ENCODE measurements around the gene RHOBTB3. TPM values are rescaled to one million over a fixed set of nuclear protein-coding genes. Genes with fewer than 3 reads are reported as not detected.

Gene RHOBTB3
- total RNA-seq, 1 experiment from 2014 or later, result 6.8 TPM

- no peak overlapping the region for H3T11ph ChIP-seq (ENCODE audit: low read length)
- no peaks in the 10 kb centered on the region for H3K79me2 ChIP-seq (ENCODE audit: insufficient read depth, low read length)
- no peak overlapping the region for H2BK5ac ChIP-seq (ENCODE audit: insufficient read length, low read length)
- H3K27ac ChIP-seq (ENCODE audit: insufficient read length, low read depth, low read length), result no peak overlapping the region
- H2AFZ ChIP-seq (ENCODE audit: low read length), result no peak overlapping the region
- H3K18ac ChIP-seq (ENCODE audit: insufficient read length, low read depth, low read length), result no peak overlapping the region
- no peak overlapping the region for H3K56ac ChIP-seq (ENCODE audit: insufficient read length, low read depth, low read length)
- DNase-seq, result no peak
- no peaks in the 10 kb centered on the region for H3K79me1 ChIP-seq (ENCODE audit: insufficient read depth, low read depth, low read length, poor library complexity, severe bottlenecking)
- peaks cover 10 to 12% of the 10 kb centered on the region in 2 experiments for H3K4me1 Mint-ChIP-seq
- no peak overlapping the region for H3K23ac ChIP-seq (ENCODE audit: insufficient read length, low read depth, low read length)
- H4K91ac ChIP-seq (ENCODE audit: insufficient read length, low read depth, low read length), result no peak overlapping the region
- no peak overlapping the region for H2BK12ac ChIP-seq (ENCODE audit: insufficient read length, low read depth, low read length)
- H3K23me2 ChIP-seq (ENCODE audit: insufficient read length, low read depth, low read length, poor library complexity, severe bottlenecking), result no peaks in the 10 kb centered on the region
- WGBS (ENCODE audit: extremely low coverage, insufficient read length, low lambda C conversion rate), result no CpG with 5 or more reads among the region's 2 CpGs
- no peak overlapping the region for H3K4ac ChIP-seq (ENCODE audit: low read depth, low read length)
- H3K27me3 Mint-ChIP-seq (ENCODE audit: low read depth), result no peaks in the 10 kb centered on the region
- no peaks in the 10 kb centered on the region for H4K20me1 ChIP-seq (ENCODE audit: control insufficient read depth, insufficient read depth, insufficient read length)
- no peak overlapping the region for H2BK15ac ChIP-seq (ENCODE audit: low read depth, low read length)
- no peak overlapping the region for H2AK5ac ChIP-seq (ENCODE audit: insufficient read length, low read length)
- H3K14ac ChIP-seq (ENCODE audit: insufficient read depth, low read length), result no peak overlapping the region
- no peak overlapping the region for H4K5ac ChIP-seq (ENCODE audit: insufficient read length, low read depth, low read length)
- H3K9ac ChIP-seq (ENCODE audit: extremely low read depth, insufficient read length, low read length), result no peak overlapping the region
- H3K36me3 Mint-ChIP-seq (ENCODE audit: insufficient read depth in 1 of 3, low read depth in 3 of 3), result no peaks in the 10 kb centered on the region; a peak in 1 of 7 replicates
- H3K4me3 Mint-ChIP-seq, result no peak overlapping the region
- H3K4me2 ChIP-seq (ENCODE audit: insufficient read depth, insufficient read length, low read length), result no peak overlapping the region
- H3K4me1 ChIP-seq (ENCODE audit: insufficient read depth, low read length), result peaks cover under 1% of the 10 kb centered on the region; the same call in 1 of the 2 replicates
- H3K9me3 Mint-ChIP-seq, result no peaks in the 10 kb centered on the region
- no peaks in the 10 kb centered on the region for H3K9me3 ChIP-seq (ENCODE audit: control insufficient read depth, low read depth, low read length)
- no peak overlapping the region for H4K8ac ChIP-seq (replicated peaks; ENCODE audit: insufficient read length, low read depth, low read length)
- H2BK120ac ChIP-seq (ENCODE audit: low read depth, low read length, poor library complexity, severe bottlenecking), result no peak overlapping the region
- H3K27ac Mint-ChIP-seq, result no peak overlapping the region
- no peak overlapping the region for H2BK20ac ChIP-seq (ENCODE audit: low read depth, low read length, poor library complexity, severe bottlenecking)
- H3K27me3 ChIP-seq (ENCODE audit: insufficient read depth, low read length), result no peaks in the 10 kb centered on the region
- TF ChIP-seq, protein P1, sequence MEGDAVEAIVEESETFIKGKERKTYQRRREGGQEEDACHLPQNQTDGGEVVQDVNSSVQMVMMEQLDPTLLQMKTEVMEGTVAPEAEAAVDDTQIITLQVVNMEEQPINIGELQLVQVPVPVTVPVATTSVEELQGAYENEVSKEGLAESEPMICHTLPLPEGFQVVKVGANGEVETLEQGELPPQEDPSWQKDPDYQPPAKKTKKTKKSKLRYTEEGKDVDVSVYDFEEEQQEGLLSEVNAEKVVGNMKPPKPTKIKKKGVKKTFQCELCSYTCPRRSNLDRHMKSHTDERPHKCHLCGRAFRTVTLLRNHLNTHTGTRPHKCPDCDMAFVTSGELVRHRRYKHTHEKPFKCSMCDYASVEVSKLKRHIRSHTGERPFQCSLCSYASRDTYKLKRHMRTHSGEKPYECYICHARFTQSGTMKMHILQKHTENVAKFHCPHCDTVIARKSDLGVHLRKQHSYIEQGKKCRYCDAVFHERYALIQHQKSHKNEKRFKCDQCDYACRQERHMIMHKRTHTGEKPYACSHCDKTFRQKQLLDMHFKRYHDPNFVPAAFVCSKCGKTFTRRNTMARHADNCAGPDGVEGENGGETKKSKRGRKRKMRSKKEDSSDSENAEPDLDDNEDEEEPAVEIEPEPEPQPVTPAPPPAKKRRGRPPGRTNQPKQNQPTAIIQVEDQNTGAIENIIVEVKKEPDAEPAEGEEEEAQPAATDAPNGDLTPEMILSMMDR (conservative IDR thresholded peaks at IDR 0.05), result no peak
These were observed 13.7 kb upstream of the RHOBTB3 start for GRCh38 chr5:95717439-95717838.
